ENCODE data around the gene LGALS12. TPM values are rescaled to one million over a fixed set of nuclear protein-coding genes. Genes with fewer than 3 reads are reported as not detected.

LGALS12 gene
- total and polyA plus RNA-seq, 11 donors = 0.32 to 15.1 (median 1.1) TPM; not detected in 2

DNA sequence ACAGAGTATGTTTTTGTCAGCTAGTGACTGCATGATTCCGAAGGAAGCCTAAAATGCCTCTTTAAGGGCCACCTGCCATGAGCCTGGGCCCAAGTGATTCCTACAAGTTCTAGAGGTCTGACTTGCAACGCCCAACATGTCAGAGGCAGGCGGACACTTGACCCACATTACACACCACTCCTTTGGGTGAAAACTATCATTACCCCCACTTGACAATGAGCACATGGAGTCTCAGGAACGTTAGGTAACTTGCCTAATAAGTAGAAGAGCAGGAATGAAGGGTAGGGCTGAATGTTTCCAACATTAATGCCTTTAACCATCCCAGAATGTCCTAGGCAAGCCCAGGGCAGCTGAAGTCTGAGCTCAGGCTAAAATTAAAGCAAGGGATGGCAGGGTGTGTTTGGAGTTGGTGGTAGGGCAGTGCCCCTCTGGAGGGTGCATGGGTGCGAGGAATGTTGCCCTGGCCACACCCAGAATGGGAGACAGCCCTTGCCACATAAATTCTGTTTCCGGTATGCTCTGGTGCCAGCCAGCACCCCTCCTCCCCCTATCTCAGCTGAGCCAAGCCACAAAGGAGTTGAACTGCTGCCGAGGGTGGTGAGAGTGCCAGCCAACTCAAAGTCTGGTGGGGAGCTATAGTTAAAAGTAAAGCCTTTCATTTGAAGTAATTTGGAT, 54.8 kb downstream of the LGALS12 start:
- peak overlapping the region in 1 of 12 donors; percentile 6 for H3K27ac ChIP-seq
- no peaks in the 10 kb centered on the region for H3K9me3 ChIP-seq
- peak; percentile 29 to 78 (median 67) for ATAC-seq
- H3K27me3 ChIP-seq = no peaks in the 10 kb centered on the region
- intact Hi-C loops (cut with DNase I) = no loop called here
- peaks cover 0 to 13% (median 0%) of the 10 kb centered on the region in 12 donors for H3K4me1 ChIP-seq
- no peaks in the 10 kb centered on the region for H3K36me3 ChIP-seq
- peak in 4 of 5 donors; percentile 20 to 60 (median 55) for DNase-seq
- TF ChIP-seq, protein P1, sequence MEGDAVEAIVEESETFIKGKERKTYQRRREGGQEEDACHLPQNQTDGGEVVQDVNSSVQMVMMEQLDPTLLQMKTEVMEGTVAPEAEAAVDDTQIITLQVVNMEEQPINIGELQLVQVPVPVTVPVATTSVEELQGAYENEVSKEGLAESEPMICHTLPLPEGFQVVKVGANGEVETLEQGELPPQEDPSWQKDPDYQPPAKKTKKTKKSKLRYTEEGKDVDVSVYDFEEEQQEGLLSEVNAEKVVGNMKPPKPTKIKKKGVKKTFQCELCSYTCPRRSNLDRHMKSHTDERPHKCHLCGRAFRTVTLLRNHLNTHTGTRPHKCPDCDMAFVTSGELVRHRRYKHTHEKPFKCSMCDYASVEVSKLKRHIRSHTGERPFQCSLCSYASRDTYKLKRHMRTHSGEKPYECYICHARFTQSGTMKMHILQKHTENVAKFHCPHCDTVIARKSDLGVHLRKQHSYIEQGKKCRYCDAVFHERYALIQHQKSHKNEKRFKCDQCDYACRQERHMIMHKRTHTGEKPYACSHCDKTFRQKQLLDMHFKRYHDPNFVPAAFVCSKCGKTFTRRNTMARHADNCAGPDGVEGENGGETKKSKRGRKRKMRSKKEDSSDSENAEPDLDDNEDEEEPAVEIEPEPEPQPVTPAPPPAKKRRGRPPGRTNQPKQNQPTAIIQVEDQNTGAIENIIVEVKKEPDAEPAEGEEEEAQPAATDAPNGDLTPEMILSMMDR (IDR thresholded peaks at IDR 0.05) = no peak
- TF ChIP-seq POLR2A (IDR thresholded peaks at IDR 0.05) = no peak
- no peak overlapping the region for H3K4me3 ChIP-seq
- 64 to 74% (median 68%) methylated on average over 7 of the region's 7 CpGs for WGBS, 4 donors

DNA sequence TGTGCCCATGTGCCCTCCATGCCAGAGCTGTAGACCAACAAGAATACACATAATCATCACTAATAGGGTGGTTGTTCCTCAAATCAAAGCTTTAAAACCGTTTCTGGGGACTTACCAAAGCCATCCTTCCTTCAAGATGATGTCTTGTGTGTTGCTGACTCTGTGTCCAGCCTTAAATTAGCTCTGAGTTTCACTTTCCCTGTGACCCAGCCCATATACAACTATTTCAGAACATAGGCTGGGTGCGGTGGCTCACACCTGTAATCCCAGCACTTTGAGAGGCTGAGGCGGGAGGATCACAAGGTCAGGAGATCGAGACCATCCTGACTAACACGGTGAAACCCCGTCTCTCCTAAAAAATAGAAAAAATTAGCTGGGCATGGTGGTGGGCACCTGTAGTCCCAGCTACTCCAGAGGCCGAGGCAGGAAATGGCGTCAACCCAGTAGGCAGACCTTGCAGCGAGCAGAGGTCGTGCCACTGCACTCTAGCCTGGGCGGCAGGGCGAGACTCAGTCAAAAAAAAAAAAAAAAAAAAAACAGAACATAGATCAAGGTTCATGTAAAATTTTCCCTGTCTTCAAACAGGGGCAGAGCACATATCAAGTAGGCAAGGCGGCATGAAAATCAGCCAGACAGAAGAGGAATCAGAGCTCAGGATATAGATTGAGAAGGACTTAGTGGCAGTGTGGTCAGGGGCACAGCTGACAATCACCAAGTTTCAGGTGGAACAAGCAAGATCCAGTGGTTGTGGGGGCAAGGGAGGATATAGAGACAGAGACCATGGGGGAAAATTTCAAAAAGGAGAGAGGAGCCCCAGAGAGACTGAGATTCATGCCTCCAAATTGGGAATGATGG, 57.5 kb downstream of the LGALS12 start, which contains the start of gene PLAAT2:
PLAAT2 (minus strand) TSS at position 179 of the 855 bp plus-strand sequence; CDS start at position 124, 55 bp downstream.
- H3K27me3 ChIP-seq = no peaks in the 10 kb centered on the region
- no peak for TF ChIP-seq POLR2A (IDR thresholded peaks at IDR 0.05)
- TF ChIP-seq, protein P1 (IDR thresholded peaks at IDR 0.05) = no peak
- H3K9me3 ChIP-seq = no peaks in the 10 kb centered on the region
- ATAC-seq (no peak), DNase-seq (peak in 1 of 5 donors; percentile 14)
- 93 to 96% (median 94%) methylated on average over 13 of the region's 13 CpGs for WGBS, 4 donors
- H3K27ac ChIP-seq = no peak within 1 kb of the TSS
- H3K36me3 ChIP-seq = no peaks in the 10 kb centered on the region
- peaks cover 0 to 31% (median 8%) of the 10 kb centered on the region in 12 donors for H3K4me1 ChIP-seq
- intact Hi-C loops (cut with DNase I) = no loop called here
- no peak within 1 kb of the TSS for H3K4me3 ChIP-seq

DNA sequence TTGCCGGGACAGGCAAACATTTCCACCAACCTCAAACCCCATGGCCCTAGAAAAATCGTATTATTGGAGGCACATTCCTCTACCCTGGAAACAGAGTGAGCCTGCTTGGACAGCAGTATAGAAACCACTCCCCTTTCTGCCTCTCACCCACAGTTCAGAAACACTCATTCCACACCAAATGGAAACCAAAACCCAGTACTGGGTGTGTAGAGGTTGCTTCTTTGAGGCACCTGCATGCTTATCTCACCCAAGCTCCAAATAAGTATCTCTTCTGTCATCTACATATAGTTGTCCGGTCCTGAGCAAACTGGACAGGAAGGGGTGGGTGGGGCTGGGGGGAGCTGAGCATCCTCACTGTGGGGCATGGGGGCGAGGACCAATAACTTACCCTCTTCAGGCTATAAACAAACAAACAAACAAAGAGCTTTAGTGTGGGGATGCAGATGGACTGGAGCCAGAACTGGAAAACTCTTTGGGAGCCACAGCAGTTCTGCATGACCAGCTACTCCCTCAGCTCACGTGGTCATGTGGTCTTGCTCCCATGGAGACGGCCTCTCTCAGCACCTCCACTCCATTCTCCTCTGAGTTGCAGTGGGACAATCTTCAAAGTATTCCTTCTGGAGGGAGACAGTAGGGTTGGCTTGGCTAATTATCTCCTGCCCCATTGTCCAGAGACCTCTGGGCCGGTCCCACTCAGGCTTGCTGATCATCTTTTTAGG, 58.3 kb downstream of the LGALS12 start:
- Histone ChIP-seq H3K9me3 (no peaks in the 10 kb centered on the region), H3K27ac (no peak overlapping the region), H3K36me3 (no peaks in the 10 kb centered on the region), H3K4me1 (peaks cover 0 to 31% (median 8%) of the 10 kb centered on the region in 12 donors), H3K4me3 (no peak overlapping the region), H3K27me3 (no peaks in the 10 kb centered on the region)
- no peak for DNase-seq
- no peak for ATAC-seq
- TF ChIP-seq, protein P1 (IDR thresholded peaks at IDR 0.05) = no peak
- TF ChIP-seq POLR2A (IDR thresholded peaks at IDR 0.05) = no peak
- 79 to 88% (median 83%) methylated on average over 7 of the region's 7 CpGs for WGBS, 4 donors
- intact Hi-C loops (cut with DNase I) = no loop called here

Measured in heart left ventricle (tissue), 16 donors.